GM18508 (cell line): Measurements from ENCODE around the gene ATP5MC2.
"Not testable (repeated sequence)": the region's sequence is repeated elsewhere in the genome, so short reads cannot be mapped to it uniquely, and the experiment has no call there.

Experiments used
- ATAC-seq: cut with Tn5 transposase; IDR thresholded peaks from one replicate; pipeline ENCODE4 v1.9.1; 2021; ENCODE audit warnings: moderate number of reproducible peaks; ENCODE audit not compliant: insufficient read depth, unreplicated experiment

ATP5MC2 gene

DNA sequence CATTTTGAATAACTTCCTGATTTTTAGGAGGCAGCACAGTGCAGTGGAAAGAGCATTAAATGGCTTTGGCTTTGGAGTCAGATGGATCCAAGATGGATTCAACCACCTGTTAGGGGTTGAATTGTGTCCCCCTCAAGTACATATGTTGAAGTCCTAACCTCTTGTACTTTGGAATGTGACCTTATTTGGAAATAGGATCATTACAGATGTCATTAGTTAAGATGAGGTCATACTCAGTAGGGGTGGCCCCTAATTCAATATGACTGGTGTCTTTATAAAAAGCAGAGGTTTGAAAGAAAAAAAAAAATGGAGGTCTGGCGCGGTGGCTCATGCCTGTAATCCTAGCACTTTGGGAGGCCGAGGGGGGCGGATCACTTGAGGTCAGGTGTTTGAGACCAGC, 18.8 kb downstream of the ATP5MC2 start:
- ATAC-seq = no peak

DNA sequence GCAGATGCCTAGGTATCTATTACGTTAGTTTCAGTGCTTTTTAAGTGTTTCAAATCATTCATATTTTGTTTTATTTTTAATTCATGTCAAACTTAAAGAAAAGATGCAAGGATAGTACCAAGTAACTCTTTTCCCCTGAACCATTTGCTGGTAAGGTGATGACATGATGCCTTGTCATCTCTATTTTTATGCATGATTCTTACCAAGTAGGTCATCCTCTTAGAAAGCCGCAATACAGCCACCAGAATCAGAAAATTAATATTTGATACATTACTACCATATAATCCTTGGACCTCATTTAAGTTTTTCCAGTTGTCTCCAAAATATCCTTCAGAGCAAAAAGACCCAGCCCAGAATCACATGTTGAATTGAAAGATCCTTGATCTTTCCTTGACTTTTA, 22.3 kb downstream of the ATP5MC2 start:
- ATAC-seq = no peak

DNA sequence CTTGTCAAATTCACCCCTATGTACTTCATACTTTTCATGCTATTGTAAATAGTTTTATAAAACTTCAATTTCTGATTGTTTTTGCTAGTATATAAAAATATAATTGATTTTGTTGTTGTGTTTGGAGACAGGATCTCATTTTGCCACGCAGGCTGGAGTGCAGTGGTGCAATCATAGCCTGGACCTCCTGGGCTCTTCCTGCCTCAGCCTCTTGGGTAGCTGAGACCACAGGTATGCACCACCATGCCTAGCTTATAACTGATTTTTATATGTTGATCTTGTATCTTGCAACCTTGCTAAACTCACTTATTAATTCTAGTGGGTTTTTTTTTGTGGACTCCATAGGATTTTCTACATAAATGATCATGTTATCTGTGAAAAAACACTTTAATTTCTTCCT, 23.5 kb downstream of the ATP5MC2 start:
- ATAC-seq = no peak

DNA sequence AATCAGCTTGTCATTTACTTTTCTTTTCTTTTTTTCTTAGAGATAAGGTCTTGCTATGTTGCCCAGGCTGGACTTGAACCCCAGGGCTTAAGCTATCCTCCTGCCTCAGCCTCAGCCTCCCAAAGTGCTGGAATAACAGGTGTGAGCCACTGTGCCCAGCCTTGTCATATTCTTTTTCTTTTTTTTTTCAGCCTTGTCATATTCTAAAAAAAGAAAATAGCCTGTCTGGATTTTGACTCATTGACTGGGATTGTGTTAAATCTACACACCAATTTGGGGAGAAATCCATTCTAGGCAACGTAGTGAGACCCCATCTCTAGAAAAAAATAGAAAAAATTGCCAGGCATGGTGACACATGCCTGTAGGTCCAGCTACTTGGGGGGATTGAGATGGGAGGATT, 24.1 kb downstream of the ATP5MC2 start:
- no peak for ATAC-seq

DNA sequence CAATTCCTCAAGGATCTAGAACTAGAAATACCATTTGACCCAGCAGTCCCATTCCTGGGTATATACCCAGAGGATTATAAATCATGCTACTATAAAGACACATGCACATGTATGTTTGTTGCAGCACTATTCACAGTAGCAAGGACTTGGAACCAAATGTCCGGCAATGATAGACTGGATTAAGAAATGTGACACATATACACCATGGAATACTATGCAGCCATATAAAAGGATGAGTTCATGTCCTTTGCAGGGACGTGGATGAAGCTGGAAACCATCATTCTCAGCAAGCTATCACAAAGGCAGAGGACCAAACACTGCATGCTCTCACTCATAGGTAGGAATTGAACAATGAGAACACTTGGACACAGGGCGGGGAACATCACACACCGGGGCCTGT, 29.6 kb downstream of the ATP5MC2 start:
- not testable (repeated sequence) for ATAC-seq

DNA sequence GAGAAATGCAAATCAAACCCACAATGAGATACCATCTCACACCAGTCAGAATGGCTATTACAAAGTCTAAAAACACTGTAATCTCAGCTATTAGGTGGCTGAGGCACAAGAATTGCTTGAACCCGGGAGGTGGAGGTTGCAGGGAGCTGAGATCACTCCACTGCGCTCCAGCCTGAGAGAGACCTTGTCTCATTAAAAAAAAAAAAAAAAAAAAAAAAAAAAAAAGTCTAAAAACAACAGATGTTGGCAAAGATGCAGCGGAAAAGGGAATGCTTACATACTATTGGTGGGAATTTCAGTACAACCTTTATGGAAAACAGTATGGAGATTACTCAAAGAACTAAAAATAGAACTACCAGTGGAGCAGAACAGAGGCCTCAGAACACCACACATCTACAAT, 30.7 kb downstream of the ATP5MC2 start:
- ATAC-seq = no peak

DNA sequence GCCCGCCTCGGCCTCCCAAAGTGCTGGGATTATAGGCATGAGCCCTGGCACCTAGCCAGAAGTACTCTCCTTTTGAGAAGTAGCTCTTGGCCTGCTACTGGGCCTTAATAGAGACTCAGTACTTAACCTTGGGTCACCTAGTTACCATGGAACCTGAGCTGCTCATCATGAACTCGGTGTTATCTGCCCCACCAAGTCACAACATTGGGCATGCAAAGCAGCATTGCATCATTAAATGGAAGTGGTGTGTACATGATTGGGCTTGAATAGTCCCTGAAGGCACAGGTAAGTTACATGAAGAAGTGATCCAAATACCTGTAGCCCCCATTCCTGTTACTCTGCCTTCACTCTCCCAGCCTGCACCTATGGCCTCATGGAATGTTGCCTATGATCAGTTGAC, 31.8 kb downstream of the ATP5MC2 start:
- ATAC-seq = no peak

DNA sequence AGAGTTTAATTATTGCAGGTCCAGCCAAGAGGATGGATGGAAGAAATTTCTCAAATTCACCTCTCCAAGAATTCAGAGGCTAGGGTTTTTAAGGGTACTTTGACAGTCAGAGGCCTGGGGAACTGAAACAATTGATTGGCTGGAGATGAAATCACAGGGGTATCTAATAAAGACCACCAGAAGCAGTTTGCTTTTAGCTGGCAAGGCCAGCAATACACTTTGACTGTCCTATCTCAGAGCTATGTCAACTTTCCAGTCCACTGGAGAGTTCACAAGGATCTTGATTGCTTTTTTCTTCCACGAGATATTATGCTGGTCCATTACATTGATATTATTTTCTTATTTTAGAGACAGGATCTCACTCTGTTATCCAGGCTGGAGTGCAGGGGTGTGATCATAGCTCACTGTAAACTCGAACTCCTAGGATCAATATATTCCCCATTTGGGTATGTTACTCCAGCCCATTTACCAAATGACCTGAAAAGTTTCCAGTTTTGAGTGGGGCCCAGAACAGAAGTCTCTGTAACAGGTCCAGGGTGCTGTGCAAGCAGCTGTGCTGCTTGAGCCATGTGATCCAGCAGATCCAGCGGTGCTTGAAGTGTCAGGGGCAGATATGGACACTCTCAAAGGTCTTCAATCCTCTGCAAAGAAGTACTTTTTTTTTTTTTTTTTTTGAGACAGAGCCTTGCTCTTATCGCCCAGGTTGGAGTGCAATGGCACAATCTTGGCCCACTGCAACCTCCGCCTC, 32.5 kb downstream of the ATP5MC2 start:
- ATAC-seq = no peak

DNA sequence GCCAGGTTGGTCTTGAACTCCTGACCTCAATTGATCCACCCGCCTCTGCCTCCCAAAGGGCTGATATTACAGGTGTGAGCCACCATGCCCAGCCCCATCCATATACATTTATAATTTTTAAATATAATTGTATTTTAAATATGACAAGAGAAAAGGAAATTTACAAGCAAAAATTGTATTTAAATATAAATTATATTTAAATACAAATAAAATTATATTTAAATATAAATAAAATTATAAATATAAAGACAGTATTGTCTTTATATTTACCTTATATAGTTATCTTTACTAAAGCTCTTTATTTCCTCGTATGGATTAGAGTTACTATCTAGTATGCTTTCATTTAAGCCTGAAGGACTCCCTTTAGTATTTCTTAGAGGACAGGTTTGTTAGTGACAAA, 37.8 kb downstream of the ATP5MC2 start:
- no peak for ATAC-seq

DNA sequence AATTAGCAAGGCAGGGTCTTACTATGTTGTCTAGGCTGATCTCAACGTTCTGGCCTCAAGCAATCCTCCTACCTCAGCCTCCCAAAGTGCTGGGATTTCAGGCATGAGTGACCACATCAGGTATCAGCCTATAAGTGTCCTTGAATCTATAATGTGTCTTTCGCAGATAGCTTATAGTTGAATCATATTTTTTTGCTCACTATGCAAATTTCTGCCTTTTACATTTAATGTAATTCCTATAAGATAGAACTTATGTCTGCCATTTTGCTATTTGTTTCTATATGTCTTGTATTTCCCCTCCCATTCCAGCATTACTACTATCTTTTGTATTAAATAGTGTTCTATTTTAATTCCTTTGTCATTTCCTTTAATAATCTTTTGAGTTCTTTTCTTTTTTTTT, 39.2 kb downstream of the ATP5MC2 start:
- ATAC-seq = no peak

DNA sequence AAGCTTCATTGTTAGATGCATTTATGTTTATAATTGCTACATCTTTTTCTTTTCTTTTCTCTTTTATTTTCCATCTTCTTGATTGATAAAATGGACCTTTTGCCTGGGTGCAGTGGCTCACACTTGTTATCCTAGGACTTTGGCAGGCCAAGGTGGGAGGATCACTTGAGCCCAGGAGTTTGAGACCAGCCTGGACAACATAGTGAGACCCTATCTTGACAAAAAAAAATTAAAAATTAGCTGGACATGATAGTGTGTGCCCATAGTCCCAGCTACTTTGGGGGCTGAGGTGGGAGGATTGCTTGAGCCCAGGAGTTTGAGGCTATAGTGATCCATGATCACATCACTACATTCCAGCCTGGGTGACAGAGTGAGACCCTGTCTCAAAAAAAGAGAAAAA, 40.2 kb downstream of the ATP5MC2 start:
- ATAC-seq = not testable (repeated sequence)

DNA sequence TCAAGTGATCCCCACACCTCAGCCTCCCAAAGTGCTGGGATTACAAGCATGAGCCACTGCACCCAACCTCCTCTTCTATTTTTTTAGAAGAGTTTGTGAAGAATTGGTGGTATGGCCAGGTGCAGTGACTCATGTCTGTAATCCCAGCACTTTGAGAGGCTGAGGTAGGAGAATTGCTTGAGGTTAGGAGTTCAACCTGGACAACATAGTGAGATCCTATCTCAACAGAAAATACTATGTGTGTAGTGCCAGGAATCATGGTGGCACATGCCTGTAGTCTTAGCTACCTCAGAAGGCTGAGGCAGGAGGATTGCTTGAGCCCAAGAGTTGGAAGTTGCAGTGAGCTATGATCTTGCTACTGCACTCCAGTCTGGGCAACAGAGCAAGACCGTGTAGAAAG, 44.2 kb downstream of the ATP5MC2 start:
- no peak for ATAC-seq

DNA sequence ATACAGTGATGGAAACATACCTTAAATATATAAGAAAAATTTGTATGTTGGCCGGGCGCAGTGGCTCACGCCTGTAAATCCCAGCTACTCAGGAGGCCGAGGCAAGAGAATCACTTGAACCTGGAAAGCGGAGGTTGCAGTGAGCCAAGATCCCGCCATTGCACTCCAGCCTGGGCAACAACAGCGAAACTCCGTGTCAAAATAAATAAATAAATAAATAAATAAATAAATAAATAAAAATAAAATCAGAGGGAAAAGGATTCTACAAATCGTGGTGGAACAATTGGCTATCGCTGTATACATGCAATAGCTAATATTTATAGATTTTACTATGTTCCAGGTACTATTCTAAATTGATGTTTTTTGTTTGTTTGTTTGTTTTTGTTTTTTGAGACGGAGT, 48.0 kb downstream of the ATP5MC2 start:
- ATAC-seq = no peak

DNA sequence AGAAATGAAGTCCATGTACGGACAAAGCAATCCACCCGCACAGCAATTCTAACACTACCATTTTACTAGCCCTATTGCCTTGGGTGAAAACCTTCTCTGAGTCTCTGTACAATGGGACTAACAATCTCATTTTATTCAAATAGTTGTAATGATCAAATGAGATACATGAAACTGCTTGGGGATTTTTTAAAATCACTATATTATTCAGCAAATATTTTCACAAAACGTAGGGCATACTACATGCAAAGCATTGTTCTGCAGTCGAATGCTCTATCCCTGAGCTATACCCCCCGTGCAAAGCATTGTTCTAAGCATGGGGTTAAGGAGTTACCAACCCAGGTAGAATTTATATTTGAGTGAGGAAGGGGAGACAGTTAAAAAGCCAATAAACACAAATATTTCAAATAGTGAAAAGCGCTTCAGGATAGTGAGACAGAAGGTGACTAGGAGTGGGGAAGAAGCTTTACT, 49.1 kb downstream of the ATP5MC2 start:
- ATAC-seq = peak; percentile 9

DNA sequence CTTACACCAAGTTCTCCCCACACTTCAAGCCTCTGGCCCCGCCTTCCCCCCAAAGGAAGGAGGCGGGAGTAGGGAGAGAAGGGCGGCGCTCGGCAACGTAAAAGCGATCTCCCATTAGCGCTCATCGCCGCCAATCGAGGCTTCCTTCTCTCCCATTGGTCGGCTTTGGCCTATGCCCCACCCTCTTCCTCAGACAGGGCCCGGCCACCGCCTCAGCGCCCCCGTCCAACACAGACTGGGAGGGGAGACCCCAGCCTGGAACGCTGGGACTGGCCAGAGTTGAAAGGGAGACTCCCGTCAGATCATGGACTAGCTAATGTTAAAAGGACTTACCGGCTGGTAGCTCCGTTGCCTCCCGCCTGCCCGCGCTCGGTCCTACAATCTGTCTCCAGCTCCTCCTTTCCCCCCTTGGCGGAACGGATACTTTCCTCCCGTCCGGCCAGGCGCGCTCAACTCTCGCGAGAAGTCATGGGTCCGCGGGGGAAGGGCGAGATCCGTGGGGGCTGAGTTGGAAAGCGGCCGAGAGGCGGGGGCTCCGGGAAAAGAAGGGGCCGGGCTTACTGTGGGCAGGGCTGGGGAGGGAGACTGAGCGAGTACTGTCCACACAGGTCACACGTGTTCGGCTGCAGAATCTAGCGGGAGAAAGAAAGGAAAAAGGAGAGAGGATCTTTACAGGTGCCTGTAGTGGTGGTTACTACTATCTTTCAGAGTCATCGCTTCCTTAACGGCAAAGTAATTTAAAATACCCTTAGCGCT, 49.8 kb downstream of the ATP5MC2 start, which contains the start of gene ATF7:
Gene ATF7, minus strand, starts transcription at position 437 of the 756 bp plus-strand sequence. CDS start 25,382 bp downstream, outside the sequence.
- peak; percentile 90 for ATAC-seq

DNA sequence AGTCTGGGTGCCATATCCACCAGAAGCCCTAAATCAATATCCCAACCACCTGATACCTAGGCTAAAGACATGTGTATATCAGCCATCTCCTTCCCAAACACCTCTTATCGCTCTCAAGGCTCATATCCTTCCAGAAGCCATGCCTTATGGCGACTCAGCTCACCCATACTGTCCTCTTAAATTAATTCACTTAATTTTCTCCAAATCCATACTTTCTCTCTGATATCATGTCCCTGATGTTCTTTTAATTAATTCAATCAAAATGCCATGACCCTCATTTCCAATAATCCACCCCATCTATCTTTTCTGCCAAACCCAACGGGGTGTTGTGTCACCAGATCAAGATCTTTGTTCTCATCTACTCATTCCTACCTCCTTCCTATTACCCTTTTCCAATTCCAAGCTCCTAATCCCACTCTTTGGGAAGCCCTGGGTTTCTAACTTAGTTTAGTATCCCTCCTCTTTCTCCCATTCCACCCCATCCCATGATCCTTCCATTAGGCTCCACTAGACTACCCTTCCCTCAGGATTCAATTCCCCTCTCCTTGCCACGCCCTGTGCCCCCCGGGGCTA, 50.4 kb downstream of the ATP5MC2 start:
- no peak for ATAC-seq

DNA sequence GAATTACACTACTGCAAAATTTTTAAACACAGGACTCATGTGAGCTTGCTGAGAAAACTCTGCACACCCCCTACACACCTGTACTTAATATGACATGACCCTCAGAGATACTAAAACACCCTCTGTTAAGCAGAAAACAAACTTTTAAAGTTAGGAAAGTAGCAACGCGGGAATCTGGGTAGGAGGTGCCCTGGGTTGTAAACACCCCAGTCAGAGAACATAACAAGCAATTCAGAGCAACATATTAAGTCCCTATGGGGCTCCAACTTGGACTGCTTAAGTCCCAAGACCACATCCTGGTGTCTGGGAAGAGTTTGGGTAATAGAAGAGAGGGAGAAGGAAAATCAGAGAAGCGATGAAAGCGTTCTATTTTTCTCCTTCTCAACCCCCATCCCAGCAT, 50.9 kb downstream of the ATP5MC2 start:
- no peak for ATAC-seq

DNA sequence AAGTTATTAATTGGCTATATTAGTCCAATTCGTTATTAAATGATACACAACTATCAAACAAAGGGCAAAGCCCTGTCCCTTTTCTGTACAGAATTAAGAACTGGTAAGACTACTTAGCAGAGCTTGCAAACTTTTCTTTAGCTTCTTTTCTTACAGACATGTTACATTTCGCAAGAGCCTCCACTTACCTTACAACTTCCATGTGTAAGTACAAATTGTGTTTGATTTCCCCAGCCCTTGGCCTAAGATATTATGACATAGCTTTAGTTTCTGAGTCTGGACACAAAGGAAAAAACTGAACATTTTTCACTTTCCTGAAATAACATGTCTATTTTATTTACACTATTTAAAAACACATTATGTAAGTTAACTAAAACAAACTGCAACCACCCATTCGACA, 51.4 kb downstream of the ATP5MC2 start:
- no peak for ATAC-seq

DNA sequence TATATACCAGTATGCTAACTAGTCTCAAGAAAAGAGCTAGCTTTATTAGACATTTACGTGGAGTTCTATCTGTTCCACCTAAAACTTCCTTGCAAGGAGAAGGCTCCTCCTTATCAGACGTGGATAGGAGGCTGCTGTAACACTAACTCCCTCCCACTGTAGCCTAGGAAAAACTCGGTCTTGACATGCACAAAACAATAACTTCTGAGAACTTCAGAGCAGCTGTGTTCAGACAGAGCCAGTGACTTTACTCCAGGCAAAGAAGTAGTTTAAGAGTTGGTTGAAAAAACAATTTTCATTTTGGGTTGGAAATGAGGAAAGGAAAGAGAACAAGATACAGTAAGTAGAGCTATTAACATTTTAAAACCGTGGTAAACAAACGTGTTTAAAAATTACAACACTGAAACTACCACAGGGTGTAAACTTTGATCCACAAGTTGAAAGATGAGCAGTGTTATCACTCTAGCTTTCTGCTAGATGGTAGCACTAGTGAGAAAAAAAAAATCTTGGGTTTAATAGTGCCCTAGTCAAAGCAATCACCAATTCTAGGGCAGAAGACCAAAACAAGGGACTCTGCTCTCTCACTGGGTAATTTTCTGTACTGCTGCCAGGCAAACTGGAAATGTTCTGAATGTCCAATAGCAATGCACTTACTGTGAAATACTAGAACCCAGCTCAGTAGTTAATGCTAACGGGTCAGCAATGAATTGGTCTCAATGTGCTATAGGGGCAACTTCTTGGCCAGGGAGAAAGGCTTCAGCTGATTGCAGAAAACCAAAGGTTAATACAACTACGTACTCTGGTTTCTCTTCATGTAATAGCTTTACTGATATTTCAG, 52.1 kb downstream of the ATP5MC2 start:
- no peak for ATAC-seq

DNA sequence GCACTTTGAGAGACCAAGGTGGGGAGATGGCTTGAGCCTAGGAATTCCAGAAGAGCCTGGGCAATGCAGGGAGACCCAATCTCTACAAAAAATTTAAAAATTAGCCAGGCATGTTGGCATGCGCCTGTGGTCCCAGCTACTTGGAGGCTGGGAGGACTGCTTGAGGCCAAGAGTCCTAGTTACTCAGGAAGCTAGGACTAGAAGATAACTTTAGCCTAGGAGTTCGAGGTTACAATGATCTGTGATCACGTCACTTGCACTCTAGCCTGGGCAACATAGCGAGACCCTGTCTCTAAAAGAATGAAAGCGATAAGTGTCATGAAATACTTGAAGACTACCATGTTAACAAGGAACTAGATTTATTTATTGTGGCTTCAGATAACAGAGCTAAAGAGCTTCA, 53.2 kb downstream of the ATP5MC2 start:
- no peak for ATAC-seq
